K562 (cell line): ENCODE measurements around the gene THBS1. TPM values are rescaled to one million over a fixed set of nuclear protein-coding genes. Genes with fewer than 3 reads are reported as not detected.

ENCODE experiments used
- CCNT2 ChIP-seq: IDR thresholded peaks from 2 replicates; pipeline ENCODE4 v1.6.1; 2011; ENCODE audit warnings: borderline replicate concordance, low read depth, mild to moderate bottlenecking, moderate library complexity, mixed read lengths, low read length; ENCODE audit not compliant: insufficient read length; ENCODE audit errors: extremely low read depth
- HNRNPH1 ChIP-seq: fragments of 200-400 bp; formaldehyde crosslinking; optimal IDR thresholded peaks from 2 replicates; pipeline ENCODE3; 2017; ENCODE audit warnings: low read depth, mild to moderate bottlenecking, low read length, moderate library complexity
- HNRNPK ChIP-seq: fragments of 200-400 bp; formaldehyde crosslinking; IDR thresholded peaks from one replicate; pipeline ENCODE4 v1.6.1; 2018; ENCODE audit warnings: mild to moderate bottlenecking, low read depth, low read length; ENCODE audit not compliant: poor library complexity, severe bottlenecking
- L3MBTL2 ChIP-seq: fragments of 450-650 bp; IDR thresholded peaks from 2 replicates; pipeline ENCODE4 v1.6.1; 2016; ENCODE audit warnings: mild to moderate bottlenecking, moderate library complexity
- POLR2A ChIP-seq: fragments of 450-650 bp; conservative IDR thresholded peaks from 2 replicates; pipeline ENCODE4 v1.6.1; 2016
- POLR3A ChIP-seq: IDR thresholded peaks from 2 replicates; pipeline ENCODE4 v1.6.1; 2011; ENCODE audit warnings: borderline replicate concordance, mild to moderate bottlenecking, moderate library complexity; ENCODE audit not compliant: insufficient read length, insufficient read depth; ENCODE audit errors: extremely low read depth
- PURB ChIP-seq: sonication (generic); formaldehyde crosslinking; IDR thresholded peaks from 2 replicates; pipeline ENCODE4 v1.9.0; 2021; ENCODE audit warnings: low read depth, mild to moderate bottlenecking, missing genetic modification reagents
- PYGO2 ChIP-seq: fragments of 450-650 bp; IDR thresholded peaks from 2 replicates; pipeline ENCODE4 v1.6.1; 2016; ENCODE audit warnings: mild to moderate bottlenecking, missing genetic modification characterization, moderate library complexity, missing compliant biosample characterization
- RAD21 ChIP-seq, 2 experiments: fragments of 250-450 bp in 1 of 2; fragments of 450-650 bp in 1 of 2; sonication (Bioruptor Pico) in 1 of 2; formaldehyde crosslinking in 1 of 2; IDR thresholded peaks in 1 of 2; conservative IDR thresholded peaks in 1 of 2; 2 replicates each; pipeline versions ENCODE4 v1.4.0 to v1.8.0; 2020 to 2022; ENCODE audit warnings: mild to moderate bottlenecking in 2 of 2, moderate library complexity in 1 of 2
- SETDB1 ChIP-seq: IDR thresholded peaks from one replicate; pipeline ENCODE4 v1.6.1; 2012; ENCODE audit warnings: low read length, control low read depth, inconsistent platforms
- SLC30A9 ChIP-seq: fragments of 250-450 bp; sonication (Bioruptor Pico); IDR thresholded peaks from 2 replicates; pipeline ENCODE4 v1.8.0; 2022; ENCODE audit warnings: mild to moderate bottlenecking, moderate library complexity
- SMARCC2 ChIP-seq: fragments of 450-650 bp; IDR thresholded peaks from 2 replicates; pipeline ENCODE4 v1.6.1; 2017; ENCODE audit warnings: antibody characterized with exemption, moderate library complexity, mild to moderate bottlenecking, low read depth
- TBL1XR1 ChIP-seq, 2 experiments: IDR thresholded peaks; 2 replicates each; pipeline ENCODE4 v1.6.1; 2012; ENCODE audit warnings: improper control_type of control experiment in 2 of 2, low read length in 2 of 2, mild to moderate bottlenecking in 1 of 2
- XRCC4 ChIP-seq: IDR thresholded peaks from one replicate; pipeline ENCODE4 v1.6.1; 2011; ENCODE audit not compliant: insufficient read depth, insufficient read length; ENCODE audit errors: extremely low read depth
- ZBTB17 ChIP-seq: fragments of 450-650 bp; formaldehyde crosslinking; IDR thresholded peaks from 2 replicates; pipeline ENCODE4 v1.4.0; 2020; ENCODE audit warnings: mild to moderate bottlenecking
- ZNF431 ChIP-seq: sonication (generic); formaldehyde crosslinking; IDR thresholded peaks from 2 replicates; pipeline ENCODE4 v1.8.0; 2022; ENCODE audit warnings: mild to moderate bottlenecking, missing genetic modification reagents
- polyA plus RNA-seq, 8 experiments: library from polyadenylated mRNA; depleted of rRNA in 4 of 8; stranded (reverse) in 5 of 8; unstranded in 3 of 8; fragments of >200 nt; fragmentation: Nextera tagmentation in 2 of 8; fragmentation: Illumina TruSeq in 1 of 8; extraction: Ambion mirVana in 2 of 8; extraction: Trizol in 1 of 8; gene quantifications; 2 replicates each; pipeline versions ENCODE4 v1.2.1 to v1.2.3, GENCODE V29; 2011 to 2014; ENCODE audit warnings: inconsistent platforms in 1 of 8, missing spikeins in 1 of 8
- total RNA-seq, 7 experiments: library from RNA; depleted of rRNA in 6 of 7; stranded (reverse); fragments of >200 nt in 6 of 7; fragmentation: Illumina TruSeq in 2 of 7; extraction: Trizol in 2 of 7; gene quantifications; 2 replicates each; pipeline versions ENCODE4 v1.2.1 to v1.2.3, GENCODE V29; 2011 to 2021; ENCODE audit warnings: low replicate concordance in 1 of 7
- TF ChIP-seq, protein P1 (sequence below): fragments of 450-650 bp; formaldehyde crosslinking; conservative IDR thresholded peaks from 2 replicates; pipeline ENCODE4 v1.4.0; 2022; ENCODE audit warnings: mild to moderate bottlenecking, missing genetic modification characterization
- TF ChIP-seq, protein P2 (sequence below), 2 experiments: fragments of 450-650 bp; formaldehyde crosslinking in 1 of 2; IDR thresholded peaks; 2 replicates each; pipeline versions ENCODE4 v1.4.0 to v1.6.1; 2014 to 2020; ENCODE audit warnings: mild to moderate bottlenecking in 2 of 2, borderline replicate concordance in 1 of 2, low read depth in 1 of 2
- TF ChIP-seq, protein P3 (sequence below): fragments of 250-450 bp; sonication (Bioruptor Pico); IDR thresholded peaks from 2 replicates; pipeline ENCODE4 v1.8.0; 2022; ENCODE audit warnings: inconsistent platforms, mild to moderate bottlenecking, moderate library complexity, borderline replicate concordance

The THBS1 gene
- total and polyA plus RNA-seq, 9 of the 15 experiments (the other 6 are each of a cell fraction or from before 2014, with no cell fraction given), result 0.04 to 1.3 (median 0.40) TPM

DNA sequence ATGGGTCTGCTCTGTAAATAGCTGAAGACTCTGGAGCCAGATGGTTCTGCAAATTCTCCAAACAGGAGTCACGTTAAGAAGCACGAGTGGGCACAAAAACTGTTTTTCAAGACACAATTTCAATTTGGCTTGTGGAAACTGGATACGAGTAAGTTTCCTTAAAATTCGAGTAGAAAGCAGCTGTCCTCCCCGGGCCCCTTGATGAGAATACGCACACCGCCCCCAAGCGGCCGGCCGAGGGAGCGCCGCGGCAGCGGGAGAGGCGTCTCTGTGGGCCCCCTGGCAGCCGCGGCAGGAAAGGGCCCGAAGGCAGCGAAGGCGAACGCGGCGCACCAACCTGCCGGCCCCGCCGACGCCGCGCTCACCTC, 778 bp upstream of the THBS1 start (continued):
- TF ChIP-seq, protein P1, sequence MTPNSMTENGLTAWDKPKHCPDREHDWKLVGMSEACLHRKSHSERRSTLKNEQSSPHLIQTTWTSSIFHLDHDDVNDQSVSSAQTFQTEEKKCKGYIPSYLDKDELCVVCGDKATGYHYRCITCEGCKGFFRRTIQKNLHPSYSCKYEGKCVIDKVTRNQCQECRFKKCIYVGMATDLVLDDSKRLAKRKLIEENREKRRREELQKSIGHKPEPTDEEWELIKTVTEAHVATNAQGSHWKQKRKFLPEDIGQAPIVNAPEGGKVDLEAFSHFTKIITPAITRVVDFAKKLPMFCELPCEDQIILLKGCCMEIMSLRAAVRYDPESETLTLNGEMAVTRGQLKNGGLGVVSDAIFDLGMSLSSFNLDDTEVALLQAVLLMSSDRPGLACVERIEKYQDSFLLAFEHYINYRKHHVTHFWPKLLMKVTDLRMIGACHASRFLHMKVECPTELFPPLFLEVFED (CRISPR knock-in tag), result no peak
- no peak for TF ChIP-seq TBL1XR1 (IDR thresholded peaks at IDR 0.05; ENCODE audit: low read length in 2 of 2)
- TF ChIP-seq XRCC4, result no peak
- TF ChIP-seq HNRNPK, result no peak
- no peak for TF ChIP-seq POLR3A
- no peak; the same call in 1 of the 2 replicates for TF ChIP-seq L3MBTL2
- TF ChIP-seq, protein P2, sequence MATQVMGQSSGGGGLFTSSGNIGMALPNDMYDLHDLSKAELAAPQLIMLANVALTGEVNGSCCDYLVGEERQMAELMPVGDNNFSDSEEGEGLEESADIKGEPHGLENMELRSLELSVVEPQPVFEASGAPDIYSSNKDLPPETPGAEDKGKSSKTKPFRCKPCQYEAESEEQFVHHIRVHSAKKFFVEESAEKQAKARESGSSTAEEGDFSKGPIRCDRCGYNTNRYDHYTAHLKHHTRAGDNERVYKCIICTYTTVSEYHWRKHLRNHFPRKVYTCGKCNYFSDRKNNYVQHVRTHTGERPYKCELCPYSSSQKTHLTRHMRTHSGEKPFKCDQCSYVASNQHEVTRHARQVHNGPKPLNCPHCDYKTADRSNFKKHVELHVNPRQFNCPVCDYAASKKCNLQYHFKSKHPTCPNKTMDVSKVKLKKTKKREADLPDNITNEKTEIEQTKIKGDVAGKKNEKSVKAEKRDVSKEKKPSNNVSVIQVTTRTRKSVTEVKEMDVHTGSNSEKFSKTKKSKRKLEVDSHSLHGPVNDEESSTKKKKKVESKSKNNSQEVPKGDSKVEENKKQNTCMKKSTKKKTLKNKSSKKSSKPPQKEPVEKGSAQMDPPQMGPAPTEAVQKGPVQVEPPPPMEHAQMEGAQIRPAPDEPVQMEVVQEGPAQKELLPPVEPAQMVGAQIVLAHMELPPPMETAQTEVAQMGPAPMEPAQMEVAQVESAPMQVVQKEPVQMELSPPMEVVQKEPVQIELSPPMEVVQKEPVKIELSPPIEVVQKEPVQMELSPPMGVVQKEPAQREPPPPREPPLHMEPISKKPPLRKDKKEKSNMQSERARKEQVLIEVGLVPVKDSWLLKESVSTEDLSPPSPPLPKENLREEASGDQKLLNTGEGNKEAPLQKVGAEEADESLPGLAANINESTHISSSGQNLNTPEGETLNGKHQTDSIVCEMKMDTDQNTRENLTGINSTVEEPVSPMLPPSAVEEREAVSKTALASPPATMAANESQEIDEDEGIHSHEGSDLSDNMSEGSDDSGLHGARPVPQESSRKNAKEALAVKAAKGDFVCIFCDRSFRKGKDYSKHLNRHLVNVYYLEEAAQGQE (IDR thresholded peaks at IDR 0.05; ENCODE audit: borderline replicate concordance), result peak; percentile 85
- TF ChIP-seq, protein P2 (CRISPR knock-in tag; IDR thresholded peaks at IDR 0.05; ENCODE audit: low read depth), result no peak
- TF ChIP-seq SETDB1, result no peak
- no peak for TF ChIP-seq SMARCC2
- TF ChIP-seq CCNT2, result peak; percentile 30
- TF ChIP-seq HNRNPH1, result no peak
- TF ChIP-seq PYGO2, result no peak
- TF ChIP-seq SLC30A9 (CRISPR knock-in tag), result no peak
- TF ChIP-seq, protein P3, sequence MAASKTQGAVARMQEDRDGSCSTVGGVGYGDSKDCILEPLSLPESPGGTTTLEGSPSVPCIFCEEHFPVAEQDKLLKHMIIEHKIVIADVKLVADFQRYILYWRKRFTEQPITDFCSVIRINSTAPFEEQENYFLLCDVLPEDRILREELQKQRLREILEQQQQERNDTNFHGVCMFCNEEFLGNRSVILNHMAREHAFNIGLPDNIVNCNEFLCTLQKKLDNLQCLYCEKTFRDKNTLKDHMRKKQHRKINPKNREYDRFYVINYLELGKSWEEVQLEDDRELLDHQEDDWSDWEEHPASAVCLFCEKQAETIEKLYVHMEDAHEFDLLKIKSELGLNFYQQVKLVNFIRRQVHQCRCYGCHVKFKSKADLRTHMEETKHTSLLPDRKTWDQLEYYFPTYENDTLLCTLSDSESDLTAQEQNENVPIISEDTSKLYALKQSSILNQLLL, result no peak
- no peak for TF ChIP-seq ZBTB17 (CRISPR knock-in tag)
- TF ChIP-seq RAD21 (CRISPR knock-in tag; conservative IDR thresholded peaks at IDR 0.05 in 1 of 2, IDR thresholded peaks at IDR 0.05 in 1 of 2), result peak; percentile 89 to 93
- no peak for TF ChIP-seq PURB
- no peak for TF ChIP-seq ZNF431 (CRISPR knock-in tag)
- TF ChIP-seq POLR2A, result no peak
